Subcutaneous abdominal adipose tissue (tissue), 5 donors: ENCODE data around the gene GLMN.

Experiments used
- H3K27ac ChIP-seq: one replicate; pipeline ENCODE4 v1.7.0; 2013; ENCODE audit warnings: low read depth, mild to moderate bottlenecking, inconsistent platforms, low read length, moderate library complexity
- H3K27me3 ChIP-seq, 5 donors: one replicate each; pipeline ENCODE4 v1.7.0; 2013; ENCODE audit warnings: low read length in 5 of 5, inconsistent platforms in 1 of 5; ENCODE audit not compliant: control insufficient read depth in 5 of 5, insufficient read depth in 4 of 5
- H3K36me3 ChIP-seq, 5 donors: one replicate each; pipeline ENCODE4 v1.7.0; 2013; ENCODE audit warnings: low read length in 5 of 5; ENCODE audit not compliant: control insufficient read depth in 5 of 5, insufficient read depth in 5 of 5
- H3K4me1 ChIP-seq, 5 donors: one replicate each; pipeline ENCODE4 v1.7.0; 2013; ENCODE audit warnings: low read length in 5 of 5, mild to moderate bottlenecking in 3 of 5, moderate library complexity in 1 of 5; ENCODE audit not compliant: control insufficient read depth in 5 of 5, insufficient read depth in 5 of 5
- H3K4me3 ChIP-seq, 5 donors: one replicate each; pipeline ENCODE4 v1.7.0; 2013; ENCODE audit warnings: low read length in 5 of 5, low read depth in 1 of 5
- H3K9ac ChIP-seq, 5 donors: one replicate each; pipeline ENCODE4 v1.7.0; 2013; ENCODE audit warnings: low read length in 5 of 5, mild to moderate bottlenecking in 4 of 5, moderate library complexity in 3 of 5
- H3K9me3 ChIP-seq, 5 donors: one replicate each; pipeline ENCODE4 v1.7.0; 2013; ENCODE audit warnings: low read length in 5 of 5; ENCODE audit not compliant: control insufficient read depth in 5 of 5
- donor health status: healthy.
- donor health status: healthy.
- donor health status: healthy.
- donor health status: healthy.
- donor health status: healthy.

The GLMN gene

GRCh38 chr1:92210701-92211100 lies 88.1 kb downstream of the GLMN start:
- Histone ChIP-seq H3K4me3 (no peak overlapping the region), H3K9me3 (peaks cover 0 to 8% (median 3%) of the 10 kb centered on the region in 5 donors), H3K27me3 (no peaks in the 10 kb centered on the region), H3K36me3 (no peaks in the 10 kb centered on the region), H3K9ac (no peak overlapping the region), H3K4me1 (no peaks in the 10 kb centered on the region), H3K27ac (no peak overlapping the region)

DNA sequence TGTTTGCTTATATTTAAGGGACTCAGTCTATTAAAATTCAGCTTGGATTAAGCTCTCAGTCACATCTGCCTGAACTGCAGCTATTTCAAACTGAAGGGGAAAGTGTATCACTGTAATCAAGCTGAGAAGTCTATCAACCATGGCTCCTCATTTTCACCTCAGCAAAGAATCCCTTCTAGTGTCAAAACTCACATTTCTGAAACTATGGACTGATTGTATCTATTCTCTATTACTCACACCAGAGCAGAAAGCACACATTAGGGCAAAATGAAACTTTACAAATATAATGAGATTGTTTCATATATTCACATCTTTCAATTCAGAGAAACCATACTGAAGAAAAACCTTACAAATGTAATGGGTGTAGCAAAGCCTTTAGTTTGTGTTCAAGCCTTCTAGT lies 95.7 kb downstream of the GLMN start:
- Histone ChIP-seq H3K9me3 (peaks cover 0 to 8% (median 3%) of the 10 kb centered on the region in 5 donors), H3K4me1 (no peaks in the 10 kb centered on the region), H3K27ac (no peak overlapping the region), H3K27me3 (no peaks in the 10 kb centered on the region), H3K9ac (no peak overlapping the region), H3K36me3 (no peaks in the 10 kb centered on the region), H3K4me3 (no peak overlapping the region)

- Histone ChIP-seq H3K9ac (no peak overlapping the region), H3K4me1 (no peaks in the 10 kb centered on the region), H3K4me3 (no peak overlapping the region), H3K27ac (no peak overlapping the region), H3K27me3 (no peaks in the 10 kb centered on the region), H3K36me3 (no peaks in the 10 kb centered on the region), H3K9me3 (peaks cover 0 to 6% (median 3%) of the 10 kb centered on the region in 5 donors)
Observed at GRCh38 chr1:92201973-92202372, 96.8 kb downstream of the GLMN start.
